Neuronal stem cell (in vitro differentiated cells): ENCODE results near the gene KCNIP4.

Experiments used
- DNase-seq: peaks from one replicate; pipeline ENCODE4 v3.0.0-alpha.2; 2013; ENCODE audit warnings: low spot score
- H2AFZ ChIP-seq: one replicate; pipeline ENCODE4 v1.6.1; 2013; ENCODE audit warnings: mild to moderate bottlenecking, low read length, inconsistent platforms
- H2AK5ac ChIP-seq: 2 replicates; pipeline ENCODE4 v1.6.1; 2013; ENCODE audit warnings: low read depth, mild to moderate bottlenecking, inconsistent platforms, low read length, moderate library complexity, mixed read lengths
- H2BK120ac ChIP-seq: 2 replicates; pipeline ENCODE4 v1.6.1; 2013; ENCODE audit warnings: low read depth, mild to moderate bottlenecking, inconsistent platforms, low read length, moderate library complexity, mixed read lengths
- H2BK12ac ChIP-seq: one replicate; pipeline ENCODE4 v1.6.1; 2013; ENCODE audit warnings: low read length, inconsistent platforms
- H2BK15ac ChIP-seq: 2 replicates; pipeline ENCODE4 v1.6.1; 2013; ENCODE audit warnings: mild to moderate bottlenecking, low read length, inconsistent platforms, mixed read lengths
- H2BK5ac ChIP-seq: one replicate; pipeline ENCODE4 v1.6.1; 2013; ENCODE audit warnings: inconsistent platforms, mild to moderate bottlenecking, low read length, moderate library complexity
- H3K14ac ChIP-seq: one replicate; pipeline ENCODE4 v1.6.1; 2013; ENCODE audit warnings: low read length, inconsistent platforms
- H3K18ac ChIP-seq: 2 replicates; pipeline ENCODE4 v1.6.1; 2013; ENCODE audit warnings: low read length, inconsistent platforms
- H3K23ac ChIP-seq: 2 replicates; pipeline ENCODE4 v1.6.1; 2013; ENCODE audit warnings: low read depth, mild to moderate bottlenecking, mixed read lengths, low read length, inconsistent platforms; ENCODE audit not compliant: poor library complexity
- H3K27ac ChIP-seq: replicated peaks from 3 replicates; pipeline ENCODE4 v1.5.1; 2013; ENCODE audit warnings: low read length, inconsistent platforms
- H3K27me3 ChIP-seq, 3 experiments: 2 replicates each; pipeline ENCODE4 v1.6.1; 2013; ENCODE audit warnings: low read length in 3 of 3, mild to moderate bottlenecking in 2 of 3, inconsistent platforms in 1 of 3, low read depth in 1 of 3, mixed read lengths in 1 of 3, moderate library complexity in 1 of 3; ENCODE audit not compliant: control insufficient read depth in 3 of 3, insufficient read depth in 3 of 3
- H3K36me3 ChIP-seq, 2 donors: replicated peaks in 1 of 2; 2 replicates each; pipeline ENCODE4 v1.6.1; 2013; ENCODE audit warnings: low read length in 2 of 2; ENCODE audit not compliant: control insufficient read depth in 2 of 2, insufficient read depth in 2 of 2
- H3K4ac ChIP-seq: 2 replicates; pipeline ENCODE4 v1.6.1; 2013; ENCODE audit warnings: inconsistent platforms, mild to moderate bottlenecking, low read length, moderate library complexity
- H3K4me1 ChIP-seq, 2 donors: 1 replicate in 1 of 2; 2 replicates in 1 of 2; pipeline ENCODE4 v1.6.1; 2013; ENCODE audit warnings: low read length in 2 of 2, low read depth in 1 of 2; ENCODE audit not compliant: control insufficient read depth in 2 of 2, insufficient read depth in 1 of 2
- H3K4me2 ChIP-seq: one replicate; pipeline ENCODE4 v1.6.1; 2013; ENCODE audit warnings: mild to moderate bottlenecking, low read length, inconsistent platforms; ENCODE audit not compliant: insufficient read depth, poor library complexity, severe bottlenecking
- H3K4me3 ChIP-seq, 2 donors: 2 replicates each; pipeline ENCODE4 v1.5.1; 2013; ENCODE audit warnings: low read length in 2 of 2, mild to moderate bottlenecking in 2 of 2, inconsistent platforms in 1 of 2, moderate library complexity in 1 of 2
- H3K79me1 ChIP-seq: one replicate; pipeline ENCODE4 v1.6.1; 2013; ENCODE audit warnings: low read depth, mild to moderate bottlenecking, inconsistent platforms, low read length, moderate library complexity
- H3K9ac ChIP-seq: one replicate; pipeline ENCODE4 v1.6.1; 2013; ENCODE audit warnings: mild to moderate bottlenecking, low read depth, low read length, inconsistent platforms; ENCODE audit not compliant: poor library complexity
- H3K9me3 ChIP-seq, 2 donors: replicated peaks in 1 of 2; 2 replicates each; pipeline versions ENCODE3 to v1.6.1; 2013; ENCODE audit warnings: low read length in 2 of 2, mild to moderate bottlenecking in 2 of 2, inconsistent platforms in 1 of 2, low read depth in 1 of 2, mixed read lengths in 1 of 2, moderate library complexity in 1 of 2; ENCODE audit not compliant: control insufficient read depth in 2 of 2, insufficient read depth in 1 of 2
- H4K8ac ChIP-seq: one replicate; pipeline ENCODE4 v1.6.1; 2013; ENCODE audit warnings: low read depth, mild to moderate bottlenecking, inconsistent platforms, low read length, moderate library complexity
- H4K91ac ChIP-seq: one replicate; pipeline ENCODE4 v1.6.1; 2013; ENCODE audit warnings: low read length, low read depth, mild to moderate bottlenecking, inconsistent platforms; ENCODE audit not compliant: poor library complexity
- WGBS, 2 donors: extraction: QIAGEN DNeasy Blood & Tissue Kit; methylation state at CpG; one replicate each; pipeline ENCODE4 v1.1.7; 2013; ENCODE audit warnings: missing lambda C conversion rate in 2 of 2, mixed read lengths in 1 of 2; ENCODE audit not compliant: insufficient read length in 2 of 2, insufficient replicate concordance in 1 of 2; ENCODE audit errors: extremely low coverage in 2 of 2; 5-methylcytosine and 5-hydroxymethylcytosine counted together

KCNIP4 gene

GRCh38 chr4:21641696-21642095, 306.9 kb downstream of the KCNIP4 start:
- Histone ChIP-seq H3K79me1 (no peaks in the 10 kb centered on the region), H3K27me3 (no peaks in the 10 kb centered on the region), H3K18ac (no peak overlapping the region), H4K8ac (no peak overlapping the region), H4K91ac (no peak overlapping the region), H3K4me3 (no peak overlapping the region), H2BK15ac (no peak overlapping the region), H3K4me1 (no peaks in the 10 kb centered on the region), H3K36me3 (no peaks in the 10 kb centered on the region), H3K4me2 (no peak overlapping the region), H2AK5ac (no peak overlapping the region), H2AFZ (no peak overlapping the region), H3K9me3 (no peaks in the 10 kb centered on the region), H2BK12ac (no peak overlapping the region), H2BK5ac (no peak overlapping the region), H3K4ac (no peak overlapping the region), H3K23ac (no peak overlapping the region), H3K14ac (no peak overlapping the region), H3K9ac (no peak overlapping the region), H2BK120ac (no peak overlapping the region), H3K27ac (no peak overlapping the region)
- no CpG with 5 or more reads among the region's 3 CpGs for WGBS, 2 donors
- DNase-seq: no peak

GRCh38 chr4:21638171-21638725, 310.3 kb downstream of the KCNIP4 start:
- no CpG with 5 or more reads among the region's 1 CpG for WGBS, 2 donors

GRCh38 chr4:21628916-21629610, 319.5 kb downstream of the KCNIP4 start:
- no peak for DNase-seq

More at GRCh38 chr4:21638171-21638725, 310.3 kb downstream of the KCNIP4 start:
- no peaks in the 10 kb centered on the region for H3K9me3 ChIP-seq
- H3K27ac ChIP-seq: no peak overlapping the region
- H2BK120ac ChIP-seq: no peak overlapping the region
- no peaks in the 10 kb centered on the region for H3K79me1 ChIP-seq
- no peak for DNase-seq
- H3K9ac ChIP-seq: no peak overlapping the region
- H3K4me3 ChIP-seq: no peak overlapping the region
- no peak overlapping the region for H2AFZ ChIP-seq
- no peak overlapping the region for H2BK12ac ChIP-seq
- H3K18ac ChIP-seq: no peak overlapping the region
- no peak overlapping the region for H2BK5ac ChIP-seq
- no peak overlapping the region for H3K23ac ChIP-seq
- no peak overlapping the region for H3K4me2 ChIP-seq
- H2AK5ac ChIP-seq: no peak overlapping the region
- H4K8ac ChIP-seq: no peak overlapping the region
- H4K91ac ChIP-seq: no peak overlapping the region
- H3K4ac ChIP-seq: no peak overlapping the region
- H3K4me1 ChIP-seq: no peaks in the 10 kb centered on the region
- H2BK15ac ChIP-seq: no peak overlapping the region
- H3K14ac ChIP-seq: no peak overlapping the region
- H3K36me3 ChIP-seq: no peaks in the 10 kb centered on the region
- no peaks in the 10 kb centered on the region for H3K27me3 ChIP-seq

GRCh38 chr4:21628116-21628670, 320.4 kb downstream of the KCNIP4 start:
- DNase-seq: no peak
- Histone ChIP-seq H2AK5ac (no peak overlapping the region), H3K4ac (no peak overlapping the region), H2BK5ac (no peak overlapping the region), H2AFZ (no peak overlapping the region), H2BK15ac (no peak overlapping the region), H3K4me1 (no peaks in the 10 kb centered on the region), H3K14ac (no peak overlapping the region), H3K36me3 (no peaks in the 10 kb centered on the region), H3K79me1 (no peaks in the 10 kb centered on the region), H3K9me3 (no peaks in the 10 kb centered on the region), H3K27me3 (no peaks in the 10 kb centered on the region), H3K18ac (no peak overlapping the region), H3K9ac (no peak overlapping the region), H2BK12ac (no peak overlapping the region), H4K91ac (no peak overlapping the region), H3K4me3 (no peak overlapping the region), H3K27ac (no peak overlapping the region), H3K4me2 (no peak overlapping the region), H4K8ac (no peak overlapping the region), H2BK120ac (no peak overlapping the region), H3K23ac (no peak overlapping the region)
- WGBS, 2 donors: no CpG with 5 or more reads among the region's 4 CpGs

More at GRCh38 chr4:21628916-21629610, 319.5 kb downstream of the KCNIP4 start:
- Histone ChIP-seq H2AFZ (no peak overlapping the region), H4K91ac (no peak overlapping the region), H3K14ac (no peak overlapping the region), H3K4ac (no peak overlapping the region), H2BK15ac (no peak overlapping the region), H2BK120ac (no peak overlapping the region), H3K9me3 (no peaks in the 10 kb centered on the region), H3K23ac (no peak overlapping the region), H2BK12ac (no peak overlapping the region), H3K18ac (no peak overlapping the region), H3K4me1 (no peaks in the 10 kb centered on the region), H3K79me1 (no peaks in the 10 kb centered on the region), H2BK5ac (no peak overlapping the region), H3K36me3 (no peaks in the 10 kb centered on the region), H3K4me3 (no peak overlapping the region), H3K9ac (no peak overlapping the region), H3K27ac (no peak overlapping the region), H2AK5ac (no peak overlapping the region), H3K4me2 (no peak overlapping the region), H3K27me3 (no peaks in the 10 kb centered on the region), H4K8ac (no peak overlapping the region)
- WGBS, 2 donors: no CpG with 5 or more reads among the region's 2 CpGs
